GM21360 (cell line): Measurements from ENCODE around the gene MICALL2.

Experiments used
- ATAC-seq: cut with Tn5 transposase; IDR thresholded peaks from one replicate; pipeline ENCODE4 v1.9.1; 2021; ENCODE audit warnings: mild to moderate bottlenecking, moderate library complexity; ENCODE audit not compliant: unreplicated experiment

MICALL2 gene

GRCh38 chr7:1434891-1435670, 24.2 kb downstream of the MICALL2 start:
- ATAC-seq, result no peak

- no peak for ATAC-seq
Measured at GRCh38 chr7:1434165-1434718, 25.0 kb downstream of the MICALL2 start.

- no peak for ATAC-seq
Measured at GRCh38 chr7:1433128-1433920, 25.9 kb downstream of the MICALL2 start.

- no peak for ATAC-seq
Measured at GRCh38 chr7:1432411-1433082, 26.7 kb downstream of the MICALL2 start.

- ATAC-seq, result no peak
Measured at GRCh38 chr7:1431634-1432380, 27.5 kb downstream of the MICALL2 start.

GRCh38 chr7:1431226-1431625, 28.0 kb downstream of the MICALL2 start:
- ATAC-seq, result no peak

- no peak for ATAC-seq
Measured at GRCh38 chr7:1430056-1430845, 29.0 kb downstream of the MICALL2 start.

- ATAC-seq, result no peak
Measured at GRCh38 chr7:1428941-1429501, 30.2 kb downstream of the MICALL2 start.

GRCh38 chr7:1427064-1427657, 32.1 kb downstream of the MICALL2 start:
- ATAC-seq, result no peak

- no peak for ATAC-seq
Measured at GRCh38 chr7:1426474-1426873, 32.8 kb downstream of the MICALL2 start.

- ATAC-seq, result no peak
Measured at GRCh38 chr7:1425292-1426136, 33.8 kb downstream of the MICALL2 start.

- ATAC-seq, result no peak
Measured at GRCh38 chr7:1424041-1424440, 35.2 kb downstream of the MICALL2 start.

GRCh38 chr7:1423264-1423811, 35.9 kb downstream of the MICALL2 start:
- no peak for ATAC-seq

GRCh38 chr7:1422512-1423263, 36.6 kb downstream of the MICALL2 start:
- ATAC-seq, result no peak

GRCh38 chr7:1421946-1422345, 37.3 kb downstream of the MICALL2 start:
- no peak for ATAC-seq

- no peak for ATAC-seq
Measured at GRCh38 chr7:1421020-1421790, 38.1 kb downstream of the MICALL2 start.
